Activated CD4-positive, CD25-positive, alpha-beta regulatory T cell treated with anti-CD3 and anti-CD28 coated beads, Interleukin-2, amount 50 U/mL, for 24 hours (primary cell): ENCODE data around the gene C10orf71.

Source experiments
- ATAC-seq, 2 donors: fragments of 150-1000 bp; cut with Tn5 transposase; one replicate each; pipeline ENCODE4 v1.10.0; 2021; ENCODE audit warnings: mild to moderate bottlenecking in 1 of 2, moderate library complexity in 1 of 2

The C10orf71 gene

DNA sequence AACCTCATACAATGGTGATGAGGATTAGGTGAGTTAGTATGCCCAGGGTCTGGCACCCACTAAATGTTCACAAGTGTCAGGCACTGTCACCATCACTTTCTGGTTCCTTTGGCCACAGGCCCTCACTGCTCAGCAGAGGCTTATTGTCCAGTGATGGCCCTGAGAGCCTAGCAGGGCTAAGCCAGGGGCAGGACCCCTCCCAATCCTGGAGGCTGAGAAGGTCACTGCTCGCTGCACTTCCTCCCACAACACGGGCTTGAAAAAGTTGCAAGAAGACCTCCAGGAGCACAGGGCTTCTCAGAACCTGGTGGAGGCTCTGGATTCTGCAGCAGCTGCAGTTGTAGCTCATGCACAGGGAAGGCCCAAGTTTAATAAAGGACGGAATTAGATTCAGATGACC lies 48.9 kb downstream of the C10orf71 start:
- ATAC-seq, result no peak

GRCh38 chr10:49348593-49348992 lies 49.6 kb downstream of the C10orf71 start:
- no peak for ATAC-seq

GRCh38 chr10:49349390-49349789 lies 50.4 kb downstream of the C10orf71 start:
- no peak for ATAC-seq

DNA sequence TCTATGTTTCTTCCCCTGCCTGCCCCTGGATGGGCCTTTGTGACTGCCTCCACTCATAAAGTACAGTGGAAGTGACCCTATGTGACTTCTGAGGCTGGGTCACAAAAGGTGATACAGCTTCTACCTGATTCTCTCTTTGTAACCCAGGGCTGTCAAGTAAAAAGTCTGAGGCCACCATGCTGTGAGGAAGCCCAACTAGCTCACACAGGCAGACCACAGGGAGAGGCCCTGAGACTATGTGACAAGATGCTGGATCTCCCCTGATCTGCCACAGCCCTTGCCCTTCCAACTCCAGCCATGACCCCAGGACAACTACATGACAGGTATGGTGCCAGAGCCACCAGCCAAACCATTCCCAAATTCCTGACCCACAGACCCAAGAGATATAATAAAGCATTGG lies 51.2 kb downstream of the C10orf71 start:
- no peak for ATAC-seq

- no peak for ATAC-seq
Observed at GRCh38 chr10:49350846-49351532, 52.0 kb downstream of the C10orf71 start.

DNA sequence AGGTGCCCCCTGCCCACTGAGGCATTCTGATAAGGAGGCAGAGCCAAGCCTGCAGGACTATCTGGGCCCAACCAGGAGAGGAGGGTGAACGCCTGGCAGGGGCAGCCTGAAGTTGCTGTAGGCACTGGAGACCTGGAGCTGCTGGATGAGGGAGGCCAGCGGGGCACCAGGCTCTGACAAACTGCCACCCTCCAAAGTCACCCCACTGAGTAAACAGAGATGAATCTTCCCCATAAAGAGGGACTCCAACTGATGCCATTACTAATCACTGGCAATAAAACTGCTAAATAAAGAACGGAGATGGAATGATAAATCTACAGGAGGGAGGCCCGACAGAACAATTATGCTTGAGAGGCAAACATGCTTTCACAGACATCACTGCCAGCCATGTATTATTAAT lies 52.7 kb downstream of the C10orf71 start:
- no peak for ATAC-seq

- no peak for ATAC-seq
Observed at GRCh38 chr10:49352323-49352722, 53.4 kb downstream of the C10orf71 start.

- ATAC-seq, result no peak
Observed at GRCh38 chr10:49353026-49353894, 54.3 kb downstream of the C10orf71 start.

GRCh38 chr10:49353895-49354566 lies 55.1 kb downstream of the C10orf71 start:
- ATAC-seq, result no peak

GRCh38 chr10:49354593-49354992 lies 55.6 kb downstream of the C10orf71 start:
- ATAC-seq, result no peak

DNA sequence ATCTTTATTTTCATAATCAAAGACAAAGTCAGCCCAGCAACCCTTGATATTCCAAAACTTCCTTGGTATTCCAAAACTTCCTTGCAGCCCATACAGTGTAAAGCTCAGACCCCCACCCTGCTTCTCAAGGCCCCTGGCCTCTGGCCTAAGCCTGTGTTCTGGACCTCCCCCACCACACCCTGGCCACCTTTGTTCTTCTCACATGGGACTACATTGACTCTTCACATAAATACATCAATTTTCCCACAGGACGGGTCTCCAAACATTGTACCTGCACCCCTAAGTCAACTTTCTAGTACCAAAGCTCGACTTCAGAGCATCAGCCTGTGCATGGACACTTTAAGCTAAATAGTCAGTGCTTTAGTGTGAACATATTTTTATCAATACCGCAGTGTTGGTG lies 56.3 kb downstream of the C10orf71 start:
- no peak for ATAC-seq

GRCh38 chr10:49356181-49356580 lies 57.2 kb downstream of the C10orf71 start:
- ATAC-seq, result no peak

DNA sequence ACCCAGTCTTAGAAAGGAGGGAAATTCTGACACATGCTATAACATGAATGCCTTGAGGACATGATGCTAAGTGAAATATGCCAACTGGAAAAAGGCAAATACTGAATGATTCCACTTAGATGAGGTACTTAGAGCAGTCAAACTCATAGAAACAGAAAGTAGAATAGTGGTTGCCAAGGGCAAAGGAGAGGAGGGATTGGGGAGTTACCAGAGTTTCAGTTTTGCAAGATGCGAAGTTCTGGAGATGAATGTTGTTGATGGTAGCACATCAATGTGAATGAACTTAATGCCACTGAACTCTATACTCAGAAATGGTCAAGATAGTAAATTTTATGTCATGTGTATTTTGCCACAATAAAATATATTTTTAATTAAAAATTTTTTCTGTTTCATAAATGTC lies 58.0 kb downstream of the C10orf71 start:
- peak in 1 of 2 donors; percentile 31 for ATAC-seq

DNA sequence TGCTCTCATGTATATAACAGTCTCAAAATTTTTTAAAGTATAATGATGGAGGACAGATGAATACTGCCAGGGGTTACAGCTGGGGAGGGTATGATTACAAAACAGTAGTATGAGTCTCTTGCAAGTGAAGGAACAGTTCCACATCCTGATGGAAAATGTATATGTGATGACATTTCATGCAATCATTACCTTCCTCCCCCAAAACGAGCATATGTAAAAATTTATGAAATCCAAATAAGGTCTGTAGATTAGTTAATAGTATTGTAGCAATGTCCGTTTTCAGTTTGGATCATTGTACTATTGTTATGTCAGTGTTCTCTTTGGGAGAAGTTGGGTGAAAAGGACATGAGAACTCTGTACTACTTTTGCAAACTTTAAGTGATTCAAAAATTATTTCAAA lies 58.9 kb downstream of the C10orf71 start:
- no peak for ATAC-seq

GRCh38 chr10:49359349-49360270 lies 60.6 kb downstream of the C10orf71 start:
- ATAC-seq, result no peak

DNA sequence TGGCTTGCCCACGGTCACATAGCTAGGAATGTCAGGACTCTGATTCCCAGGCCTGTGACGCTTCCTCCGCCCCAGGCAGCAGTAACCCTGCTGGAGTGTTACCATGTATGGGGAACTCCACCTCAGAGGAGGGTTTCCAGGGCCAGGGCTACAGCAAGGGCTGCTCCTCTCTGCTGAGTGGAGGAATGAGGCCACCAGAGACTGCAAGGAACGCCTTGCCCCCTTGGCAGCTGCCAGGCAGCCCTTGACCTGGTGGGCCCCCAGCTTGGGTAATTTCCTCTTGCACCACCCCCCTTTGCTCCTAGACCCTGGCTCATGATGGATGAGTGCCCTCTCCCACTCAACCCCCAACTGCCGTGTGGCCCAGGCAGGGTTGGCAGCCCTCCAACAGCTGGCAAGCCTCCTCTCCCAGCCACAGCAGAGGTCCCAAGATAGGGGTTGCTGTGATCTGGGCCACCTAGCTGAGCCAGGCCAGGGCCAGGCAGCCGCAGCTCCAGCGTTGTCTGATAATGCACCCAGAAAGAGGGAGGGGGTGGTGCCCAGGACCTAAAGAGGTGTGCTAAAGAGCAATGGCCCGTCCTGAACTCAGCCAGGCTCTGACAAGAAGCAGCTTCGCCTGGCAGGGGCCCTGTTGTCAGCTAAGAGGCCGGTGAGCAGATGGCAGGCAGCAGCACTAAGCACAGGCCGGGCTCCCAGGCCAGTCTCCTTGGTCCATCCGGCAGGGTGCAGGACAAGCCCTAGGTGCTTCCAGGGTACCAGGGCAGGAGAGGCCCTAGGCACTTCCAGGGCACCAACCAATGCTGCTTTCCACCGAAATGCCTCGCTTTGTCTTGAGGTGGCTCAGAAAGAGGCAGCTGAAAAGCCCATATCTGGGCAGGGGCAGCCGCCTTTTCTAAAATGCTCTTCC lies 61.6 kb downstream of the C10orf71 start:
- ATAC-seq, result no peak

GRCh38 chr10:49361178-49361554 lies 62.2 kb downstream of the C10orf71 start:
- no peak for ATAC-seq

GRCh38 chr10:49361735-49362568 lies 63.0 kb downstream of the C10orf71 start:
- ATAC-seq, result no peak

GRCh38 chr10:49362596-49363260 lies 63.8 kb downstream of the C10orf71 start:
- peak in 1 of 2 donors; percentile 33 for ATAC-seq
